PC-9 (cell line): ENCODE data around the gene ADRA1B. TPM values are rescaled to one million over a fixed set of nuclear protein-coding genes. Genes with fewer than 3 reads are reported as not detected.

Experiments used
- BruUV-seq: library from RNA; stranded (reverse); fragments of 400-500 nt; replicated peaks from 2 replicates; lab custom pipeline; 2021; lab: Mats Ljungman, UMichigan
- CTCF ChIA-PET: fragments of 300-600 bp; sonication (Branson Sonifier 250); formaldehyde crosslinking; loops from one replicate; lab custom pipeline; 2022; ENCODE audit warnings: antibody characterized with exemption; lab: Charles Lee
- POLR2A ChIA-PET: fragments of 300-600 bp; sonication (Branson Sonifier 250); formaldehyde crosslinking; loops from one replicate; lab custom pipeline; 2022; ENCODE audit warnings: antibody characterized with exemption; ENCODE audit not compliant: unreplicated experiment; lab: Charles Lee
- DNase-seq, 2 experiments: peaks; one replicate each; pipeline versions ENCODE4 v3.0.0 to v3.0.0-alpha.2; 2015 to 2022; ENCODE audit warnings: mixed read lengths in 1 of 2
- H2AFZ ChIP-seq: fragments of 200-600 bp; sonication (generic); 2 replicates; pipeline ENCODE4 v1.8.1; 2017; ENCODE audit warnings: antibody characterized with exemption
- H3F3A ChIP-seq: fragments of 200-600 bp; sonication (generic); 2 replicates; pipeline ENCODE4 v1.8.1; 2017; ENCODE audit warnings: antibody characterized with exemption, mild to moderate bottlenecking, low read depth; ENCODE audit not compliant: insufficient read depth
- H3K27ac ChIP-seq: fragments of 200-600 bp; sonication (generic); 2 replicates; pipeline ENCODE4 v1.6.1; 2016; ENCODE audit warnings: mixed run types
- H3K27me3 ChIP-seq: fragments of 200-600 bp; sonication (generic); 2 replicates; pipeline ENCODE4 v1.6.1; 2016; ENCODE audit warnings: low read depth, mixed run types; ENCODE audit not compliant: insufficient read depth
- H3K36me3 ChIP-seq: fragments of 200-600 bp; sonication (generic); 2 replicates; pipeline ENCODE4 v1.6.1; 2016; ENCODE audit warnings: low read depth, mixed run types
- H3K4me1 ChIP-seq: fragments of 200-600 bp; sonication (generic); replicated peaks from 2 replicates; pipeline ENCODE4 v1.6.1; 2016; ENCODE audit warnings: mixed run types; ENCODE audit not compliant: insufficient read depth
- H3K4me2 ChIP-seq: fragments of 200-600 bp; sonication (generic); 2 replicates; pipeline ENCODE4 v1.6.1; 2017; ENCODE audit warnings: mixed run types
- H3K4me3 ChIP-seq: fragments of 200-600 bp; sonication (generic); 2 replicates; pipeline ENCODE4 v1.6.1; 2016; ENCODE audit warnings: mixed run types
- H3K79me2 ChIP-seq: fragments of 200-600 bp; sonication (generic); 2 replicates; pipeline ENCODE4 v1.6.1; 2017; ENCODE audit warnings: low read depth, mixed run types
- H3K9me2 ChIP-seq: fragments of 200-600 bp; sonication (generic); 2 replicates; pipeline ENCODE4 v1.8.1; 2017; ENCODE audit warnings: mild to moderate bottlenecking; ENCODE audit not compliant: insufficient read depth
- H3K9me3 ChIP-seq: fragments of 200-600 bp; sonication (generic); 2 replicates; pipeline ENCODE4 v1.8.1; 2016; ENCODE audit warnings: low read depth; ENCODE audit not compliant: insufficient read depth
- H4K20me1 ChIP-seq: fragments of 200-600 bp; sonication (generic); 2 replicates; pipeline ENCODE4 v1.8.1; 2017; ENCODE audit not compliant: insufficient read depth
- EZH2 ChIP-seq: fragments of 200-600 bp; sonication (generic); IDR thresholded peaks from 2 replicates; pipeline ENCODE4 v1.8.0; 2017; ENCODE audit warnings: antibody characterized with exemption, low read depth
- intact Hi-C: fragments of 100-400 bp; cut with micrococcal nuclease; formaldehyde crosslinking; loops from one replicate; pipeline ENCODE4 v1.10.0; 2022; ENCODE audit not compliant: unreplicated experiment
- total RNA-seq: library from RNA; stranded (reverse); gene quantifications from 2 replicates; pipeline ENCODE4 v1.2.3, GENCODE V29; 2021
- TF ChIP-seq, protein P1 (sequence below): fragments of 200-600 bp; sonication (generic); conservative IDR thresholded peaks from 2 replicates; pipeline ENCODE4 v1.6.1; 2017; ENCODE audit warnings: mixed run types, antibody characterized with exemption, mild to moderate bottlenecking, moderate library complexity

ADRA1B gene
- total RNA-seq, 1 experiment from 2014 or later, result 4.6 TPM

DNA sequence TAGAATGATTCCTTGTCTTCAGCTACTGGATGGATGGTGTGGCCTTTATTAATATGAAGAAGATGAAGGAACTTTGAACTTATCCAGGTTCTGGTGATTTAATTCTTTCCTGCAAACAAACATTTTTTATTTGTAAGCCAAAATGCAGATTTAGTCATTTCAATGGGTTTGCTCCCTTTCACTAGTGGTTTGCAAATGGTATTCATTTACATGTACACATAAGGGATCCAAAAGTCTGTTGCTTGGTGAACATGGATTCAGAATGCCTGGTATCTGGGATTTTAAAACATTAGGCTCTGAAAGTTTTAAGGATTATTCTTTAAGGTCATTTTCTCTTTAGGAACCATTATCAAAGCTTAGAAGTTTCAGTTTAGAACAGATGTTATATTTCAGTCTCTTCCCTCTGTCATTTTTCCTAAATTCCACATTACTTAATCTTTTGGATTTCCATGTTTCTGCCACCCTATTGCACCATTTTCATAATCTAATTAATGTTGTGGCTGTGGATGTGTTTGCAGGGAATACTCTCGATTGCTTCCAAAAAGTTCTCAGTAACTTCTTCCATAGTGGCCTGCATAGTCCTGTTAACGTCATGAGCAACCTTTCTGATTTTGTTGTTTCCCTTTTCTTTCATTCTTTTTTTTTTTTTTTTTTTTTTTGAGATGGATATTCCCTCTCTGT is 102.8 kb downstream of the ADRA1B start:
- no peak overlapping the region for H3K4me2 ChIP-seq
- intact Hi-C loops, result no loop called here
- H3F3A ChIP-seq, result peaks cover 7% of the 10 kb centered on the region
- no peaks in the 10 kb centered on the region for H3K36me3 ChIP-seq
- DNase-seq, result no peak
- H3K9me3 ChIP-seq, result no peaks in the 10 kb centered on the region
- H3K27me3 ChIP-seq, result no peaks in the 10 kb centered on the region
- TF ChIP-seq EZH2, result no peak
- TF ChIP-seq, protein P1, sequence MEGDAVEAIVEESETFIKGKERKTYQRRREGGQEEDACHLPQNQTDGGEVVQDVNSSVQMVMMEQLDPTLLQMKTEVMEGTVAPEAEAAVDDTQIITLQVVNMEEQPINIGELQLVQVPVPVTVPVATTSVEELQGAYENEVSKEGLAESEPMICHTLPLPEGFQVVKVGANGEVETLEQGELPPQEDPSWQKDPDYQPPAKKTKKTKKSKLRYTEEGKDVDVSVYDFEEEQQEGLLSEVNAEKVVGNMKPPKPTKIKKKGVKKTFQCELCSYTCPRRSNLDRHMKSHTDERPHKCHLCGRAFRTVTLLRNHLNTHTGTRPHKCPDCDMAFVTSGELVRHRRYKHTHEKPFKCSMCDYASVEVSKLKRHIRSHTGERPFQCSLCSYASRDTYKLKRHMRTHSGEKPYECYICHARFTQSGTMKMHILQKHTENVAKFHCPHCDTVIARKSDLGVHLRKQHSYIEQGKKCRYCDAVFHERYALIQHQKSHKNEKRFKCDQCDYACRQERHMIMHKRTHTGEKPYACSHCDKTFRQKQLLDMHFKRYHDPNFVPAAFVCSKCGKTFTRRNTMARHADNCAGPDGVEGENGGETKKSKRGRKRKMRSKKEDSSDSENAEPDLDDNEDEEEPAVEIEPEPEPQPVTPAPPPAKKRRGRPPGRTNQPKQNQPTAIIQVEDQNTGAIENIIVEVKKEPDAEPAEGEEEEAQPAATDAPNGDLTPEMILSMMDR, result no peak
- H4K20me1 ChIP-seq, result peaks cover 19% of the 10 kb centered on the region; the same call in 1 of the 2 replicates
- H3K4me1 ChIP-seq, result no peaks in the 10 kb centered on the region
- ChIA-PET POLR2A (interaction anchor here (0.6 kb wide), 1 partner anchor 730 kb away, joined by 7 read pairs; no protein-coding TSS in a partner anchor), CTCF (no interaction called here)
- H3K4me3 ChIP-seq, result no peak overlapping the region
- no peak overlapping the region for H3K27ac ChIP-seq
- BruUV-seq, result no TSS peak
- no peak overlapping the region for H2AFZ ChIP-seq
- H3K9me2 ChIP-seq, result no peaks in the 10 kb centered on the region
- H3K79me2 ChIP-seq, result peaks cover 23% of the 10 kb centered on the region

DNA sequence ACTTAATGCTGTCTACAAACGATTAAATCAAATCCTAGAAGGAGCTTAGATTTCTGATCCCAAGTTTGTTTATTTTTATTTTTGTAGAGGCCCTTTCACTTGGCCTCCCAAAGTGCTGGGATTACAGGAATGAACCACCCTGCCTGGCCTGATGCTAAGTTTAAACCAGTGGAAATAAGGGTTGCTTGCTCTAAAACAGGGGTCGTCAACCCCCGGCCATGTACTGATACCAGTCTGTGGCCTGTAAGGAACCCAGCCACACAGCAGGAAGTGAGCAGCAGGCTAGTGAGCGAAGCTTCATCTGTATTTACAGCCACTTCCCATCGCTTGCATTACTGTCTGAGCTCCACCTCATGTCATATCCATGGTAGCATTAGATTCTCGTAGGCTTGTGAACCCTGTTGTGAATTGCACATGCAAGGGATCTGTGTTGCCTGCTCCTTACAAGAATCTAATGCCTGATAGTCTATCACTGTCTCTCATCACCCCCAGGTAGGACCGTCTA is 104.0 kb downstream of the ADRA1B start:
- POLR2A ChIA-PET, result no interaction called here
- Histone ChIP-seq H3K4me2 (no peak overlapping the region), H3K9me2 (no peaks in the 10 kb centered on the region), H2AFZ (no peak overlapping the region), H3K27me3 (no peaks in the 10 kb centered on the region), H3K79me2 (peaks cover 19% of the 10 kb centered on the region; the same call in 1 of the 2 replicates), H3K27ac (no peak overlapping the region), H3K4me1 (no peaks in the 10 kb centered on the region), H3F3A (peaks cover 6% of the 10 kb centered on the region), H3K9me3 (no peaks in the 10 kb centered on the region), H3K36me3 (0 out of 2 replicates have a peak, but pooled peaks cover 7% of the 10 kb centered on the region), H4K20me1 (peaks cover 24% of the 10 kb centered on the region; the same call in 1 of the 2 replicates), H3K4me3 (no peak overlapping the region)
- CTCF ChIA-PET, result interaction anchor here (0.6 to 0.7 kb wide), 3 partner anchors 13 to 315 kb away, joined by 3 to 6 read pairs (median 5); no protein-coding TSS in a partner anchor
- BruUV-seq, result no TSS peak
- DNase-seq, result no peak
- TF ChIP-seq EZH2, result no peak
- intact Hi-C loops, result no loop called here

DNA sequence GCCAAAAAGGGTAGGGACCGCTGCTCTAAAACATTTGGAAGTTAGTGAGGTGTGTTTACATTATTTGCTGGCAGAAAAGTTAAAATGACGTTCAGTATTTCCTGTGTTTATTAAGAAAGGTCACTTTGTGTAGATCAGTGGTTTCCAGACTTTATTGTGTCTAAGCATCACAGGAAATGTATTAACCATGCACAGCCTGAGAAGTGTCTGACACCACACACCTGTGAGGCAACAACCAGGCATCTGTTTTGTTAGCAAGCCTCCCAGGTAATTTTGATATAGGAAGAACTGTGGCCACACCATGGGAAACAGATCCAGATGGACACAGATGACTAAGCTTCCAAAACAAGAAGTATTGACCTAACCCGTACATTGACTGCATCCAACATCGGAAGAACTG is 104.7 kb downstream of the ADRA1B start:
- Histone ChIP-seq H3K4me1 (no peaks in the 10 kb centered on the region), H3K4me2 (no peak overlapping the region), H3K4me3 (no peak overlapping the region), H3K36me3 (0 out of 2 replicates have a peak, but pooled peaks cover 7% of the 10 kb centered on the region), H2AFZ (no peak overlapping the region), H3K79me2 (peaks cover 17% of the 10 kb centered on the region; the same call in 1 of the 2 replicates), H4K20me1 (peaks cover 25% of the 10 kb centered on the region; the same call in 1 of the 2 replicates), H3K9me3 (no peaks in the 10 kb centered on the region), H3K27me3 (no peaks in the 10 kb centered on the region), H3K27ac (no peak overlapping the region), H3F3A (peaks cover 6% of the 10 kb centered on the region), H3K9me2 (no peaks in the 10 kb centered on the region)
- ChIA-PET POLR2A (no interaction called here), CTCF (interaction anchor here (0.7 to 1.7 kb wide), 4 partner anchors 241 to 418 kb away, joined by 4 to 7 read pairs (median 5); no protein-coding TSS in a partner anchor)
- BruUV-seq, result no TSS peak
- TF ChIP-seq EZH2, result no peak
- TF ChIP-seq, protein P1, result no peak
- DNase-seq, result no peak
- intact Hi-C loops, result loop anchor here (1.0 kb wide), 1 partner anchor 370 kb away; no protein-coding TSS in a partner anchor
